ENCODE measurements around the gene MALAT1.
"Not testable (repeated sequence)": the region's sequence is repeated elsewhere in the genome, so short reads cannot be mapped to it uniquely, and the experiment has no call there.

The MALAT1 gene

GRCh38 chr11:65516135-65516968 lies 17.5 kb downstream of the MALAT1 start:
- ChIA-PET CTCF (interaction anchor here (0.8 to 1.8 kb wide), 4 partner anchors 40 to 100 kb away, joined by 3 to 7 read pairs (median 3); no protein-coding TSS in a partner anchor), POLR2A (interaction anchor here (0.5 to 1.2 kb wide), 5 partner anchors 9 to 62 kb away, joined by 3 to 5 read pairs (median 3); no protein-coding TSS in a partner anchor)
- H3K4me3 ChIP-seq (ENCODE audit: low read depth, low read length) = no peak overlapping the region
- no peak for DNase-seq (ENCODE audit: low read depth, low spot score)
- TF ChIP-seq CTCF (IDR thresholded peaks at IDR 0.05; ENCODE audit: insufficient read depth, low read length, missing control alignments) = no peak

GRCh38 chr11:65518941-65519549 lies 20.2 kb downstream of the MALAT1 start:
- DNase-seq (ENCODE audit: low read depth, low spot score); H3K4me3 ChIP-seq (ENCODE audit: low read depth, low read length); POLR2A ChIA-PET: not testable (repeated sequence)
- CTCF ChIA-PET = interaction anchor here (0.8 kb wide), 1 partner anchor 102 kb away, joined by 3 read pairs; no protein-coding TSS in a partner anchor

GRCh38 chr11:65521777-65522521 lies 23.1 kb downstream of the MALAT1 start:
- CTCF ChIA-PET = interaction anchor here (1.5 kb wide), 1 partner anchor 18 kb away, joined by 3 read pairs; no protein-coding TSS in a partner anchor
- POLR2A ChIA-PET; DNase-seq (ENCODE audit: low read depth, low spot score); H3K4me3 ChIP-seq (ENCODE audit: low read depth, low read length): not testable (repeated sequence)

- DNase-seq (ENCODE audit: low read depth, low spot score); CTCF ChIA-PET; POLR2A ChIA-PET; H3K4me3 ChIP-seq (ENCODE audit: low read depth, low read length): not testable (repeated sequence)
Measured at GRCh38 chr11:65522718-65523630, 24.1 kb downstream of the MALAT1 start.

- DNase-seq (ENCODE audit: low read depth, low spot score); POLR2A ChIA-PET; H3K4me3 ChIP-seq (ENCODE audit: low read depth, low read length): not testable (repeated sequence)
- CTCF ChIA-PET = interaction anchor here (1.5 to 4.4 kb wide), 2 partner anchors 12 to 17 kb away, joined by 7 to 35 read pairs; no protein-coding TSS in a partner anchor
Measured at GRCh38 chr11:65523631-65523968, 24.8 kb downstream of the MALAT1 start.

GRCh38 chr11:65524014-65524740 lies 25.3 kb downstream of the MALAT1 start:
- no peak for TF ChIP-seq CTCF (IDR thresholded peaks at IDR 0.05; ENCODE audit: insufficient read depth, low read length, missing control alignments)
- H3K4me3 ChIP-seq (ENCODE audit: low read depth, low read length) = peak overlapping the region; percentile 36
- ChIA-PET CTCF (interaction anchor here (1.1 to 4.4 kb wide), 6 partner anchors 13 to 153 kb away, joined by 3 to 35 read pairs (median 6); no protein-coding TSS in a partner anchor), POLR2A (interaction anchor here (1.4 to 2.2 kb wide), 7 partner anchors 12 to 100 kb away, joined by 3 to 8 read pairs (median 6); partner anchors contain the start of gene MALAT1)
- DNase-seq (ENCODE audit: low read depth, low spot score) = no peak

GRCh38 chr11:65524741-65525545 lies 26.1 kb downstream of the MALAT1 start, which contains the start of gene SCYL1:
SCYL1 (plus strand) TSS chr11:65525083; CDS start chr11:65525154, 71 bp downstream.
- ChIA-PET POLR2A (interaction anchor here (1.2 to 2.2 kb wide), 9 partner anchors 11 to 102 kb away, joined by 3 to 8 read pairs (median 6); partner anchors contain the start of genes MALAT1 and NEAT1), CTCF (interaction anchor here (0.5 to 4.4 kb wide), 10 partner anchors 14 to 259 kb away, joined by 3 to 35 read pairs (median 5); no protein-coding TSS in a partner anchor)
- DNase-seq (ENCODE audit: low read depth, low spot score) = no peak

More at GRCh38 chr11:65524741-65525545, 26.1 kb downstream of the MALAT1 start, which contains the start of gene SCYL1:
- no peak for TF ChIP-seq CTCF (IDR thresholded peaks at IDR 0.05; ENCODE audit: insufficient read depth, low read length, missing control alignments)
- peak within 1 kb of the TSS; percentile 85 for H3K4me3 ChIP-seq (ENCODE audit: low read depth, low read length)
